Measurements from ENCODE around the gene TEFM. TPM values are rescaled to one million over a fixed set of nuclear protein-coding genes. Genes with fewer than 3 reads are reported as not detected.
"Not testable (repeated sequence)": the region's sequence is repeated elsewhere in the genome, so short reads cannot be mapped to it uniquely, and the experiment has no call there.

Gene TEFM
- total RNA-seq, 1 donor from 2014 or later = 12.8 TPM

DNA sequence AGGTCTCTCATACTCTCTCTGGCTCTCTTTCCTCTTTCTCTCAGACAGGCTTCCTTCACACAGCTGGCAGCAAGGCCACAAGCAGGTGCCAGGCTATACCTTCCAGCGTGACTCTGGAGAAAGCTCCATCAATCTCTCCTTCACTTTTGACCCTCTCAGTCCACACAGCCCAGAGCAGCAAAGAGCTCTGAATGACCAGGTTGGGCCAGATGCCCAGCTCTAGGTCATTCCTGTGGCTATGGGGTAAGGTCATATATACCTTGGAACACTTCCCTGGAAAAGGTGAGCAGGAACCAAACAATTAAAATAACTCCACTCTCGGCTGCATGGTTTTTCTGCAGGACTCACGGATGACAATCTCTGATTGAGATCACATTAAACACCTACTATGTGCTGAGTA lies 24.5 kb upstream of the TEFM start:
- Mint-ChIP-seq H3K9me3 (ENCODE audit: unreplicated experiment) (no peaks in the 10 kb centered on the region), H3K4me3 (ENCODE audit: unreplicated experiment) (no peak overlapping the region), H3K27ac (ENCODE audit: unreplicated experiment) (no peak overlapping the region), H3K36me3 (ENCODE audit: unreplicated experiment) (no peaks in the 10 kb centered on the region), H3K27me3 (ENCODE audit: unreplicated experiment) (peaks cover under 1% of the 10 kb centered on the region), H3K4me1 (ENCODE audit: low read depth, unreplicated experiment) (no peaks in the 10 kb centered on the region)
- no peak for DNase-seq
- TF ChIP-seq, protein P1, sequence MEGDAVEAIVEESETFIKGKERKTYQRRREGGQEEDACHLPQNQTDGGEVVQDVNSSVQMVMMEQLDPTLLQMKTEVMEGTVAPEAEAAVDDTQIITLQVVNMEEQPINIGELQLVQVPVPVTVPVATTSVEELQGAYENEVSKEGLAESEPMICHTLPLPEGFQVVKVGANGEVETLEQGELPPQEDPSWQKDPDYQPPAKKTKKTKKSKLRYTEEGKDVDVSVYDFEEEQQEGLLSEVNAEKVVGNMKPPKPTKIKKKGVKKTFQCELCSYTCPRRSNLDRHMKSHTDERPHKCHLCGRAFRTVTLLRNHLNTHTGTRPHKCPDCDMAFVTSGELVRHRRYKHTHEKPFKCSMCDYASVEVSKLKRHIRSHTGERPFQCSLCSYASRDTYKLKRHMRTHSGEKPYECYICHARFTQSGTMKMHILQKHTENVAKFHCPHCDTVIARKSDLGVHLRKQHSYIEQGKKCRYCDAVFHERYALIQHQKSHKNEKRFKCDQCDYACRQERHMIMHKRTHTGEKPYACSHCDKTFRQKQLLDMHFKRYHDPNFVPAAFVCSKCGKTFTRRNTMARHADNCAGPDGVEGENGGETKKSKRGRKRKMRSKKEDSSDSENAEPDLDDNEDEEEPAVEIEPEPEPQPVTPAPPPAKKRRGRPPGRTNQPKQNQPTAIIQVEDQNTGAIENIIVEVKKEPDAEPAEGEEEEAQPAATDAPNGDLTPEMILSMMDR (IDR thresholded peaks at IDR 0.05; ENCODE audit: partially characterized antibody, unreplicated experiment) = no peak

DNA sequence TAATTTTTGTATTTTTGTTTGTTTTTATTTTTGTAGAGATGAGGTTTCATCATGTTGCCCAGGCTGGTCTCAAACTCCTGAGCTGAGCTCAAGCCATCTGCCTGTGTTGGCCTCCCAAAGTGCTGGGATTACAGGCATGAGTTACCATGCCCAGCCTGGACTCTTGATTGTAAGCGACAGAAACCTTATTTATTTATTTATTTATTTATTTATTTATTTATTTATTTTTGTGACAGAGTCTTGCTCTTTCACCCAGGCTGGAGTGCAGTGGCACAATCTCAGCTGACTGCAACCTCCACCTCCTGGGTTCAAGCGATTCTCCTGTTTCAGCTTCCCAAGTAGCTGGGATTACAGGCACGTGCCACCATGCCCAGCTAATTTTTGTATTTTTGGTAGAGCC lies 23.8 kb upstream of the TEFM start:
- DNase-seq = not testable (repeated sequence)

DNA sequence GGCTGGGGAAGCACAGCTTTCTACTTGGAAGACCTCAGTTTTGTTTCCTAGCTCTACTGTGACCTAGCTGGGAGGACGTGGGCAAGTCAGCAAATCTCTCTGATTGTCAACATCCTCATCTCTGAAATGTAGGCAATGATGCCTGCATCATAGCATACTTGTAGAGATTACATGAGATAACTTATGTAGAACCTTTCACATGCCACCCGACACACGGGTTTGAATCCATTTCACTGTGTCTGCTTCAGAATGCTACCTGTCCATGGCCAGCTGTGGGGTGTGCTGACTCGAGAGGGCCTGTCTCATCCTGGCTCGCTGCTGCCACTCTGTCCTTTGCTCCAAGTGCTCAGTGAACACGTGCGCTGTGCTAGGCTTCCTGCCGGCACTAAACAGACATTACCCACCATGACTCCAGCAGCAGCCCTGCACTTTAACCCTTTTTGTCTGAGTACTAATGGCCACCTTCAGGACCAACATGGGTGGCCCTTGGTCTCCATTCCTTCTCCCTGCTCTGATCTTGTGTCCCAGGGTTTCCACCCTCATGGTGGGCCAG lies 23.1 kb upstream of the TEFM start:
- Mint-ChIP-seq H3K27me3 (ENCODE audit: unreplicated experiment) (peaks cover 3% of the 10 kb centered on the region), H3K9me3 (ENCODE audit: unreplicated experiment) (no peaks in the 10 kb centered on the region), H3K36me3 (ENCODE audit: unreplicated experiment) (no peaks in the 10 kb centered on the region), H3K27ac (ENCODE audit: unreplicated experiment) (no peak overlapping the region), H3K4me1 (ENCODE audit: low read depth, unreplicated experiment) (no peaks in the 10 kb centered on the region), H3K4me3 (ENCODE audit: unreplicated experiment) (no peak overlapping the region)
- DNase-seq = no peak
- TF ChIP-seq, protein P1 (IDR thresholded peaks at IDR 0.05; ENCODE audit: partially characterized antibody, unreplicated experiment) = no peak

More for the DNA sequence above, 23.8 kb upstream of the TEFM start:
- H3K9me3 Mint-ChIP-seq (ENCODE audit: unreplicated experiment); H3K27ac Mint-ChIP-seq (ENCODE audit: unreplicated experiment); H3K27me3 Mint-ChIP-seq (ENCODE audit: unreplicated experiment); H3K4me3 Mint-ChIP-seq (ENCODE audit: unreplicated experiment); H3K4me1 Mint-ChIP-seq (ENCODE audit: low read depth, unreplicated experiment); H3K36me3 Mint-ChIP-seq (ENCODE audit: unreplicated experiment): not testable (repeated sequence)

DNA sequence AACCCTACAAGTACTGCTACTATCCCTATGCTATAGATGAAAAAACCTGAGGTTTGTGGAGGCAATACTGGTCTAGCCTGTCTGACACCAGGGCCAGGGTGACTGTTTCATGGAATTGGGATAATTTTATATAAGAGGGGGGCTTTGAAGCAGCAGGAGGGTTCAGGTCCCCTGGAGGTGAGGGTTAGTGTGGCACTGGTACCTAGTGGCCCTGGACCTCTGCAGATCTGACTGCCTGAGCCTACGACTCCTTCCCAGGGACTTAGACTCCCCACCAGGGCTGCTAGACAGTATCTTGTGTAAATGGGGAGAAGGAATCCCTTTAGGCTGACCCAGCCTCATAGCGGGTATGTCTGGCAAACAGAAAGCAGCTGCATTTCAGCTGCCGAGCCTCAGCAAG lies 22.5 kb upstream of the TEFM start:
- Mint-ChIP-seq H3K9me3 (ENCODE audit: unreplicated experiment) (no peaks in the 10 kb centered on the region), H3K27me3 (ENCODE audit: unreplicated experiment) (peaks cover 3% of the 10 kb centered on the region), H3K4me1 (ENCODE audit: low read depth, unreplicated experiment) (no peaks in the 10 kb centered on the region), H3K36me3 (ENCODE audit: unreplicated experiment) (no peaks in the 10 kb centered on the region), H3K4me3 (ENCODE audit: unreplicated experiment) (no peak overlapping the region), H3K27ac (ENCODE audit: unreplicated experiment) (no peak overlapping the region)
- TF ChIP-seq, protein P1 (IDR thresholded peaks at IDR 0.05; ENCODE audit: partially characterized antibody, unreplicated experiment) = no peak
- DNase-seq = no peak

DNA sequence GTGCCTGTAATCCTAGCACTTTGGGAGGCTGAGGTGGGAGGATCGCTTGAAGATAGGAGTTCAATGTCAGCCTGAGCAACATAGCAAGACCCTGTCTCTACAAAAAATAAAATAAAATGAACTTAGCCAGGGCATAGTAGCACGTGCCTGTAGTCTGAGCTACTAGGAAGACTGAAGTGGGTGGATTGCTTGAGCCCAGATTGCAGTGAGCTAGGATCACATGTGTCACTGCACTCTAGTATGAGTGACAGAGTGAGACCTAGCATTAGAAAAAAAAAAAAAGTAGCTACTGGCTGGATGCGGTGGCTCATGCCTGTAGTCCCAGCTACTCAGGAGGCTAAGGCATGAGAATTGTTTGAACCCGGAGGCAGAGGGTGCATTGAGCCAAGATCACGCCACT lies 21.7 kb upstream of the TEFM start:
- Mint-ChIP-seq H3K27ac (ENCODE audit: unreplicated experiment) (no peak overlapping the region), H3K36me3 (ENCODE audit: unreplicated experiment) (no peaks in the 10 kb centered on the region), H3K4me3 (ENCODE audit: unreplicated experiment) (no peak overlapping the region), H3K27me3 (ENCODE audit: unreplicated experiment) (peaks cover 5% of the 10 kb centered on the region), H3K9me3 (ENCODE audit: unreplicated experiment) (no peaks in the 10 kb centered on the region), H3K4me1 (ENCODE audit: low read depth, unreplicated experiment) (no peaks in the 10 kb centered on the region)
- TF ChIP-seq, protein P1 (IDR thresholded peaks at IDR 0.05; ENCODE audit: partially characterized antibody, unreplicated experiment) = no peak
- no peak for DNase-seq
